ENCODE results near the gene RYR2. TPM values are rescaled to one million over a fixed set of nuclear protein-coding genes. Genes with fewer than 3 reads are reported as not detected.

Gene RYR2
- total and polyA plus RNA-seq, 2 of the 8 experiments (the other 6 are each of a cell fraction or from before 2014, with no cell fraction given), result 1.3 to 4.4 TPM

- Histone ChIP-seq H2BK15ac (ENCODE audit: low read length) (no peak overlapping the region), H3K14ac (ENCODE audit: insufficient read length) (no peak overlapping the region), H3K18ac (ENCODE audit: extremely low read depth, low read length) (no peak overlapping the region), H3K9me3 (ENCODE audit: insufficient read depth in 2 of 2, low read depth in 1 of 2, low read length in 1 of 2) (peaks cover 0 to 6% of the 10 kb centered on the region in 2 experiments; a peak in 2 of 4 replicates), H3K27ac (ENCODE audit: low read depth, low read length) (no peak overlapping the region), H3K36me3 (ENCODE audit: control insufficient read depth in 2 of 4, insufficient read depth in 4 of 4, low read length in 3 of 4) (peaks cover 0 to 6% (median 0%) of the 10 kb centered on the region in 4 experiments; a peak in 2 of 8 replicates), H3K4me2 (ENCODE audit: insufficient read depth in 1 of 2, low read depth in 2 of 2, low read length in 2 of 2) (no peak overlapping the region), H3K79me1 (ENCODE audit: low read depth, low read length) (no peaks in the 10 kb centered on the region; the same call in 1 of the 2 replicates), H3K4me1 (replicated peaks in 1 of 4; ENCODE audit: control insufficient read depth in 3 of 4, insufficient read depth in 4 of 4, low read length in 3 of 4) (no peaks in the 10 kb centered on the region), H4K8ac (ENCODE audit: extremely low read depth, insufficient read depth, low read length) (no peak overlapping the region), H3K4ac (replicated peaks; ENCODE audit: insufficient read length, low read depth, low read length) (no peak overlapping the region), H3K27me3 (replicated peaks in 1 of 4; ENCODE audit: control insufficient read depth in 3 of 4, extremely low read depth in 1 of 4, insufficient read depth in 3 of 4, low read length in 3 of 4) (no peaks in the 10 kb centered on the region), H3K23ac (ENCODE audit: insufficient read length) (no peak overlapping the region), H3K79me2 (ENCODE audit: control insufficient read depth in 1 of 2, insufficient read depth in 2 of 2, low read length in 2 of 2) (no peaks in the 10 kb centered on the region), H4K91ac (replicated peaks; ENCODE audit: insufficient read length, low read length) (no peak overlapping the region), H2BK12ac (ENCODE audit: low read depth, low read length) (no peak overlapping the region), H3K23me2 (ENCODE audit: low read depth, low read length) (no peaks in the 10 kb centered on the region), H2BK20ac (ENCODE audit: low read length) (no peak overlapping the region), H4K20me1 (replicated peaks in 1 of 2; ENCODE audit: control insufficient read depth in 1 of 2, insufficient read depth in 2 of 2, low read length in 2 of 2) (no peaks in the 10 kb centered on the region), H3K56ac (replicated peaks; ENCODE audit: insufficient read length, low read depth, low read length) (no peak overlapping the region), H2BK120ac (replicated peaks; ENCODE audit: low read depth, low read length) (no peak overlapping the region), H2AK5ac (ENCODE audit: low read depth, low read length) (no peak overlapping the region), H3K4me3 (ENCODE audit: extremely low read depth in 1 of 4, insufficient read depth in 2 of 4, low read depth in 3 of 4, low read length in 4 of 4) (no peak overlapping the region), H2AFZ (ENCODE audit: low read length) (no peak overlapping the region), H4K5ac (ENCODE audit: insufficient read length, low read depth, low read length) (no peak overlapping the region), H3K9ac (replicated peaks in 1 of 4; ENCODE audit: extremely low read depth in 1 of 4, low read depth in 3 of 4, low read length in 3 of 4) (no peak overlapping the region), H2BK5ac (ENCODE audit: low read depth, low read length) (no peak overlapping the region)
- no peak for DNase-seq (ENCODE audit: low read depth in 1 of 2, low spot score in 2 of 2)
- FAIRE-seq, result no peak
- ChIA-PET CTCF (ENCODE audit: partially characterized antibody) (no interaction called here), POLR2A (ENCODE audit: partially characterized antibody) (no interaction called here)
- TF ChIP-seq JUND (IDR thresholded peaks at IDR 0.05; ENCODE audit: low read length), result no peak
- TF ChIP-seq TAF1 (IDR thresholded peaks at IDR 0.05; ENCODE audit: low read depth, low read length), result no peak
- no peak for TF ChIP-seq GABPA (IDR thresholded peaks at IDR 0.05; ENCODE audit: borderline replicate concordance, insufficient read depth, low read length)
- no peak for TF ChIP-seq EZH2 (IDR thresholded peaks at IDR 0.05; ENCODE audit: low read depth, low read length, severe bottlenecking)
- TF ChIP-seq USF2 (IDR thresholded peaks at IDR 0.05; ENCODE audit: low read length), result no peak
- TF ChIP-seq CEBPB (IDR thresholded peaks at IDR 0.05; ENCODE audit: low read depth, low read length), result no peak
- TF ChIP-seq, protein P1, sequence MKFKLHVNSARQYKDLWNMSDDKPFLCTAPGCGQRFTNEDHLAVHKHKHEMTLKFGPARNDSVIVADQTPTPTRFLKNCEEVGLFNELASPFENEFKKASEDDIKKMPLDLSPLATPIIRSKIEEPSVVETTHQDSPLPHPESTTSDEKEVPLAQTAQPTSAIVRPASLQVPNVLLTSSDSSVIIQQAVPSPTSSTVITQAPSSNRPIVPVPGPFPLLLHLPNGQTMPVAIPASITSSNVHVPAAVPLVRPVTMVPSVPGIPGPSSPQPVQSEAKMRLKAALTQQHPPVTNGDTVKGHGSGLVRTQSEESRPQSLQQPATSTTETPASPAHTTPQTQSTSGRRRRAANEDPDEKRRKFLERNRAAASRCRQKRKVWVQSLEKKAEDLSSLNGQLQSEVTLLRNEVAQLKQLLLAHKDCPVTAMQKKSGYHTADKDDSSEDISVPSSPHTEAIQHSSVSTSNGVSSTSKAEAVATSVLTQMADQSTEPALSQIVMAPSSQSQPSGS (IDR thresholded peaks at IDR 0.05; ENCODE audit: low read length), result no peak
- no peak for TF ChIP-seq TCF12 (IDR thresholded peaks at IDR 0.05; ENCODE audit: low read depth, low read length)
- no peak for TF ChIP-seq GTF2F1 (IDR thresholded peaks at IDR 0.05; ENCODE audit: borderline replicate concordance, low read depth, low read length)
- TF ChIP-seq CHD2 (IDR thresholded peaks at IDR 0.05; ENCODE audit: low read length), result no peak
- no peak for TF ChIP-seq POLR2A (IDR thresholded peaks at IDR 0.05; ENCODE audit: control extremely low read depth in 1 of 2, low read depth in 2 of 2, low read length in 2 of 2)
- 92% methylated on average over 3 of the region's 3 CpGs; no CpG with 5 or more reads in 1 of the 2 experiments for WGBS, 2 experiments (ENCODE audit: extremely low coverage in 1 of 2, insufficient coverage in 1 of 2, insufficient read length in 1 of 2, insufficient replicate concordance in 2 of 2, low coverage in 1 of 2, low lambda C conversion rate in 2 of 2, missing lambda C conversion rate in 1 of 2)
Observed at GRCh38 chr1:237324226-237324625, 282.2 kb downstream of the RYR2 start.
